Lower lobe of right lung (tissue), 2 donors: ENCODE results near the gene AKAP6. TPM values are rescaled to one million over a fixed set of nuclear protein-coding genes. Genes with fewer than 3 reads are reported as not detected.

Experiments
- ATAC-seq, 2 donors: fragments of 200-7000 bp; cut with Tn5 transposase; one replicate each; pipeline ENCODE4 v1.9.1; 2020 to 2022; ENCODE audit warnings: mild to moderate bottlenecking in 2 of 2, moderate library complexity in 2 of 2
- DNase-seq: peaks from one replicate; pipeline ENCODE4 v3.0.0-alpha.2; 2020
- H3K27ac ChIP-seq: fragments of 200-600 bp; one replicate; pipeline ENCODE4 v1.8.0; 2022
- H3K27me3 ChIP-seq: fragments of 200-600 bp; one replicate; pipeline ENCODE4 v1.8.0; 2022; ENCODE audit warnings: low read depth
- H3K36me3 ChIP-seq: fragments of 200-600 bp; one replicate; pipeline ENCODE4 v1.8.0; 2022; ENCODE audit warnings: mild to moderate bottlenecking
- H3K4me1 ChIP-seq: fragments of 200-600 bp; one replicate; pipeline ENCODE4 v1.8.0; 2022
- H3K4me3 ChIP-seq: fragments of 200-600 bp; one replicate; pipeline ENCODE4 v1.8.0; 2022; ENCODE audit warnings: mild to moderate bottlenecking
- H3K9me3 ChIP-seq: fragments of 200-600 bp; one replicate; pipeline ENCODE4 v1.8.0; 2022
- intact Hi-C: fragments of 100-400 bp; cut with DNase I; formaldehyde crosslinking; loops from one replicate; pipeline ENCODE4 v1.11.0; 2022
- total RNA-seq: library from RNA; stranded (reverse); fragmentation: NEBNext Ultra II Directional; extraction: Animal tissue kit (Norgen Biotek cat#: 25700); gene quantifications from one replicate; pipeline ENCODE4 v1.2.1, GENCODE V29; 2021
- TF ChIP-seq, protein P1 (sequence below): fragments of 200-600 bp; IDR thresholded peaks from one replicate; pipeline ENCODE4 v1.8.0; 2022; ENCODE audit warnings: antibody characterized with exemption, mild to moderate bottlenecking
- donor health status: DM: no; HTN: yes; CAD: no; lungs with severe emphysema.

The AKAP6 gene
- total RNA-seq, 1 donor from 2014 or later, result 8.6 TPM

DNA sequence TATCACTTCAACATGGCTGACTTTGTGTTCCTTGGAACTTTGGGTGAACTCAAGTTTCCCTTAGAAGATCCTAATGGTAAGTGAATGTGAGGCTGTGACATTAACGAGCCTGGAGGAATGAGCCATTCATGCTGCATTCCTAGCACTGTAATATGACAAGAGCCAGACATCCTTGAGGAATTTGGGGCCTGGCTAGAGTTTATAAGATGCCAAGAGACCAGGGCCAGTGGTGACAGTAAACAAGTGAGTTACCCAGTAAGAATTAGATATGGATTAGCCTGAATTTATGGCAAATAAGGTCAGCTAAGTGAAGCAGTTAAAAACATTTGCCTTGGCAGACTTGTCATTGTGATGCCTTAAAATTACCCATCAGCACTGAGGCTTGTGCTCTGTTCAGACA is 232.4 kb downstream of the AKAP6 start:
- Histone ChIP-seq H3K4me1 (peaks cover 21% of the 10 kb centered on the region), H3K27me3 (no peaks in the 10 kb centered on the region), H3K4me3 (no peak overlapping the region), H3K36me3 (no peaks in the 10 kb centered on the region), H3K9me3 (no peaks in the 10 kb centered on the region), H3K27ac (no peak overlapping the region)
- DNase-seq (no peak), ATAC-seq (no peak)
- intact Hi-C loops, result no loop called here
- TF ChIP-seq, protein P1, sequence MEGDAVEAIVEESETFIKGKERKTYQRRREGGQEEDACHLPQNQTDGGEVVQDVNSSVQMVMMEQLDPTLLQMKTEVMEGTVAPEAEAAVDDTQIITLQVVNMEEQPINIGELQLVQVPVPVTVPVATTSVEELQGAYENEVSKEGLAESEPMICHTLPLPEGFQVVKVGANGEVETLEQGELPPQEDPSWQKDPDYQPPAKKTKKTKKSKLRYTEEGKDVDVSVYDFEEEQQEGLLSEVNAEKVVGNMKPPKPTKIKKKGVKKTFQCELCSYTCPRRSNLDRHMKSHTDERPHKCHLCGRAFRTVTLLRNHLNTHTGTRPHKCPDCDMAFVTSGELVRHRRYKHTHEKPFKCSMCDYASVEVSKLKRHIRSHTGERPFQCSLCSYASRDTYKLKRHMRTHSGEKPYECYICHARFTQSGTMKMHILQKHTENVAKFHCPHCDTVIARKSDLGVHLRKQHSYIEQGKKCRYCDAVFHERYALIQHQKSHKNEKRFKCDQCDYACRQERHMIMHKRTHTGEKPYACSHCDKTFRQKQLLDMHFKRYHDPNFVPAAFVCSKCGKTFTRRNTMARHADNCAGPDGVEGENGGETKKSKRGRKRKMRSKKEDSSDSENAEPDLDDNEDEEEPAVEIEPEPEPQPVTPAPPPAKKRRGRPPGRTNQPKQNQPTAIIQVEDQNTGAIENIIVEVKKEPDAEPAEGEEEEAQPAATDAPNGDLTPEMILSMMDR, result no peak

DNA sequence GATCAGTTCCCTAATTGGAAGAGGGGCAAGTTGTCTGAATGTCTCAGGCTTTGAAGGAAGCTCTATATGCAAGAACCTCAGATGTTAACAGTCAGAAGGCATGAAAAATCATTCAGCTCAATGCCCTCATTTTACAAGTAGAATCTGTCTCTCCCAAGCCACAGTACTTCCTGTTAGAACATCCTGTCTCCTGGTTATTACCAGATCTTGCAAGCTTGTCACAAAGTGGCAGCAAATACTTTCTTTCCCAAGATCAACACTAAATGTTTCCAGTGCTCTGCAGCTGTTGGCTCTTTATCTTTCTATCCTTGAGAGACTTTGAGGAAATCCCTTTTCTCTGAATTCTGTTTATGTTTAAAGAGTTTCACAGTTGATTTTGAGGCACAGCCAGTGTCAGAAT is 235.5 kb downstream of the AKAP6 start:
- ATAC-seq (no peak), DNase-seq (no peak)
- peaks cover 18% of the 10 kb centered on the region for H3K4me1 ChIP-seq
- TF ChIP-seq, protein P1, result no peak
- H3K27me3 ChIP-seq, result no peaks in the 10 kb centered on the region
- no peaks in the 10 kb centered on the region for H3K9me3 ChIP-seq
- intact Hi-C loops, result no loop called here
- no peaks in the 10 kb centered on the region for H3K36me3 ChIP-seq
- H3K27ac ChIP-seq, result no peak overlapping the region
- no peak overlapping the region for H3K4me3 ChIP-seq

DNA sequence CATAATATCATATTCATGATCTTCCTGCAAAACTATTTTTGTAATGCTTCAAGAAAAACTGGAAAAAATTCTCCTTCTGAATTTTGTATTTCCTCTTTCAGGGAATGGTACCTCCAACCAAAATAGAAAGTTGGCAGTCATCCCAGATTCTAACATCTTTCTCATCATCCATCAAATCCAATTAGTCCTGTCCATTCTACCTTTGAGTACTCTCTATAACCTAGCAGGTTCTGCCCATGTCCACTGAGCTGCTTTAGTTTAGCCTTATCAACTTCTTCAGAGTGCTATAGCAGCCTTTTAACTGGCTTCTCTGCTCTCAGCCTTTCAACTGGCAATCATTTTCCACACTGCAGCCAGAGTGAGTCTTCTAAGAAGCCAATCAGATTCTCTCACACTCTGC is 236.2 kb downstream of the AKAP6 start:
- intact Hi-C loops, result no loop called here
- DNase-seq, result no peak
- Histone ChIP-seq H3K4me3 (no peak overlapping the region), H3K27ac (no peak overlapping the region), H3K27me3 (no peaks in the 10 kb centered on the region), H3K4me1 (peaks cover 11% of the 10 kb centered on the region), H3K9me3 (no peaks in the 10 kb centered on the region), H3K36me3 (no peaks in the 10 kb centered on the region)
- TF ChIP-seq, protein P1, result no peak
- no peak for ATAC-seq

DNA sequence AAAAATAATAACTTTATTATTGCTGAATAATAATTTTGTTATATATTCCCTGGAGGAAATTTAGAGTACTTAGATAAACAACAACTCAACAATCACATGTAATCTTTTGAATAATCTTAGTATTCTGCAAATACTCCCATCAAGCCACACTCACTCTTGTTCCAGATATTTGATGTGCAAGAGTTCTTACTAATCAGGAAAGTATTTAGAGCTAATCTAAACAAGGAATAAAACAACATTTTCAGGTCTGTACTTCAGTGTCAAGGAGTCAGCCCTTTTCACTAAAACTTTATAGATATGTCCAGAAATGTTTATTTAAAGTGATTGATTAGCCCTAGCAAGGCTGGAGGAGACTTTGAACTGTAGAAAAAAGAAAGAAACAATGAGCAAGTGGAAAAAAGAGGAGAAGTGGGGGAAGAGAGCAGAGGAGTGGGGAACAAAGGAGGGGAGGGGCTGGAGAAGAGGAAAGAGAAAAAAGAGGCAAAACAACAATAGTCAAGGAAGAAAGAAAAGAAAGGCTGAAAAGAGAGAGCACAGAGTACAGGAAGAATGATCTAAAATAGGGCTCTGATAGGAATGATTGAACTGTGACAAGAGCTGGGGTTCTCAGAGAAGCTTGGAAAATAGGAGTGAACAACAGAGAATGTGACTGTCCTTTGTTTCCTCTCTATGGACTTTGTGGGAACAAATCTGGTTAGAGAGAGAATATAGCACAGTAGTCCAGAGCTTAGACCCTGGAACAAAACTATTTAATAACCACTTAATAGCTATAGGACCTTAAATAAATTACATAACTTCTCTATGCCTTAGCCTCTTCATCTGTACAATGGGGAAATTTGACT is 238.7 kb downstream of the AKAP6 start:
- Histone ChIP-seq H3K36me3 (no peaks in the 10 kb centered on the region), H3K4me3 (no peak overlapping the region), H3K27ac (no peak overlapping the region), H3K4me1 (peaks cover 11% of the 10 kb centered on the region), H3K27me3 (no peaks in the 10 kb centered on the region), H3K9me3 (no peaks in the 10 kb centered on the region)
- intact Hi-C loops, result no loop called here
- DNase-seq (no peak), ATAC-seq (no peak)
- TF ChIP-seq, protein P1, result no peak

DNA sequence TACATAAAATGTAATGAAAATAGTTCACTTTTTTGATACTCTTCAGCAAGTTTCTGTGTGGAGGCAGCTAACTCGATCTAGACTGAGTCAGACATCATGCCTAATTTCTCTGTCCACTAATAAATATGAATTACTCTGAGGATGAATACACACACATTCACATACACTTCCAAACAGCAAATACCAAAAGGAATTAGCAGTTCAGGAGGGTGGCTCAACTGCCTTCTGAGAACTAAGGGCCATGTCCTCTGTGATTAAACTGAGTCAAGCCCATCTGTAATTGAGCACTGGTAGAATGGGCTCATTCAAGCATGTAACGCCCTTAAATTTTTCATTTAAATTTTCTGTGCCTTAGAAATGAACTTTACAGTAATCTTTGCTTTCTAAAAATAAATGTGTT is 242.5 kb downstream of the AKAP6 start:
- ATAC-seq, result no peak
- TF ChIP-seq, protein P1, result no peak
- intact Hi-C loops, result no loop called here

More for the DNA sequence above, 242.5 kb downstream of the AKAP6 start:
- no peak for DNase-seq
- H3K36me3 ChIP-seq, result no peaks in the 10 kb centered on the region
- no peak overlapping the region for H3K4me3 ChIP-seq
- no peaks in the 10 kb centered on the region for H3K9me3 ChIP-seq
- H3K27me3 ChIP-seq, result no peaks in the 10 kb centered on the region
- peaks cover 3% of the 10 kb centered on the region for H3K4me1 ChIP-seq
- H3K27ac ChIP-seq, result no peak overlapping the region
